NCI-H748 (cell line): ENCODE results near the gene WWOX.

Experiments used
- DNase-seq: peaks from one replicate; lab custom pipeline; 2025; ENCODE audit not compliant: unreplicated experiment; lab: John Stamatoyannopoulos, UW

WWOX gene

DNA sequence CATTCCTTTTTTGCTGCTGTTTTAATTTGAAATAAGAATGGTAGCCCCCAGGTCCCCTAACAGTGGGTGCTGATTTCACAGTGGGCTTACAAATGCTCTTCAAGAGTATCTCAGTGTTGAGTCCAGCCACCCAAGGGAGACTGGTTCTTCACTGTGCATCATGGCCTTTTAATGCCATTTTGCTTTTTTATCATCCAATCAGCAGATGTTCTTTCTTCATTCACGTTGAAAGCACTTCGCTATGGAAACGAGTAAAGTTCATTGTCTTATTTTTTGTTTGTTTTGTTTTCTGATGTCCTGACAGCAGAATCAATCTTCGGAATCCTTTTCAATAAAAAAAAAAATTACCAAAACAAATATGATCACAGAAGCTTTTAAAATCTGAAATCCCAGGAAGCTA lies 1072.0 kb downstream of the WWOX start:
- DNase-seq = peak; percentile 79

DNA sequence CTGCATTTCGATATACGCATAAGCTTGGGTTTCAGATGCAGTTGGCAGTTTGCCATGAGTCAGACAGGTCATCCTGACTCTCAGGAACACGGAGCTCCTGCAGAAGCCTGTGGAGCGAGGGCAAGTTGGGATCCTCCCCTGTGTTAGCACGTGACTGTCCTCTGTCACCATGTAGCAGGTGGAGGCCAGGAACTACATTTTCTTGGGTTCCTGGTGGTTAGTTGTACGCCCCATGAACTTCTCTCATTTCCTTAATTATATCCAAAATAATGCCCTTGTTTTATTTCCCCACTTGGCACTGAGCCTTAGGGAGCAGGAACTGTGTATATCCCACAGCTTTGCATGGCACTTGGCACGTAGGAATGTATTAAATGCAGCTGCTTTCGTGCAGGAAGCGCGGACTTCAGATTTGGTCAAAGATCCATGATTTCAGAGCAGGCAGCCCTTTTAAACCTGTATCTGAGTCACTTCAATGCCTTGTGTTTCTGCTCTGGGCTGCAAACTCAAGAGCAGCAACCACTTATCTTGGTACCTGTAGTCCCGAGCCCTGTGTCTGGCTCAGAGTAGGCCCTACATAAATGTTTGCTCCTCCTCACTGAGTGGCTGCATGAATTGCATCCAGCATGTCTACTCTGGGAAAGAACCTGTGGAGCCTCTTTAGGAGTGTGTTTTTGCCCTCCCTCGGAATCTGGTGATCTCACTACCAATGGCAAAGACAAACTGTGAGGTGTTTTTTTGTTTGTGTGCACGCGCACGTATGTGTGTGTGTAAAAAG lies 1072.7 kb downstream of the WWOX start:
- peak; percentile 97 for DNase-seq

DNA sequence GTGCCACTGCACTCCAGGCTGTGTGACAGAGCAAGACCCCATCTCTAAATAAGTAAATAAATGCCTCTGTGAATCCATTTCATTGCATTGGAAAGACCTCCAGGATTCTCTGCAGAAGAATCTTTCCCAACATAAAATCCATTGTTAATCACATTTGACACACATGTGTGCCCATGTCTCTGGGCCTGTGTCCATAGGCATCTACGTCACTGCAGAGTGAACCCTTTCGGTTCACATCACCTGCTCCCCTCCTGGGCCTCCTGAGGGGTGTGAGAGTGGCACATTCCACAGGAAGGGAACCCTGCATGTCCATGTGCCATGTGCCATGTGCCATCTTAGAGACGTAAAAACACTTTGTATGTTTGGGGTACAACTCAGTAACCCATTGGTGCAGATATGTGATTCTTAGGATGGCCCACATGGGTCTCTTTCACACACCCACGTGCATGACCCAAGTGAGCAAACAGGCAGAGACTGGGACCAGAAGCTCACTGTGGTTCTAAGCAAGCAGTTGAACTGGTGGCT lies 1073.6 kb downstream of the WWOX start:
- no peak for DNase-seq

- DNase-seq = no peak
Observed at GRCh38 chr16:79173919-79174318, 1074.5 kb downstream of the WWOX start.

DNA sequence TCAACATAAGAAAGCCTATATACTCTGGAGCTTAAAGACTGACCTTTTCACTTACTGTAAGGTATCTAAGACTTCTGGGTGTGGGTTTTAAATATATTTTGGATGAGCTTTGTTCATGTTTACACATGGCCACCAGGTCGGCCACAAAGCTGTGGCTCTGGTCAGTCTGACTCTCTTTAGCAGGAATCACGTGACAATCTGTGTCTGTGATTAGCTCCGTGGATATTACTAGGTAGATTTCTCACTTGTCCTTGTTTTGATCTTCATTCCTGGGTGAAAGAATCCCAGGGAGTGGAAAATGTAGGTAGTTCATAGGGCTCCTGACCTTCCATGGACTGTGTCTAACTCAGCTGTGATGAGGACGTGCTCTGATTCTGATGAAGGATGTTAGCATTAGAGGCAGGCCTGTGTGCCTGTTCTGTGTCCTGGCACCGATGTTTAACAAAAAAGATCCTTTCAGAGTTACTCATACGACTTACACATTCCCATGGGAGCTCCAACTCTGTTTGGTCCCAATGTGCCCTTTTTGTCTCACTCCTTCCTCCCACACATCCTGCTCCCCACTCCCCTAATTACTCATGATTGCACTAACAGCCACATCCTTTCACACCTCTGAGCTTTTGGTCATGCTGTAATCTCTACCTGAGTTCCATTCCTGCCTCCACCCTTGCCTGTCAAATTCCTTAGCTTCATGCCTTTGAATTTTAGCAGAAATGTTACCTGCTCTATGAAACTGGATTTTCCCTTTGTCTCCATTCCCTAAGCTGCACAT lies 1076.0 kb downstream of the WWOX start:
- no peak for DNase-seq

DNA sequence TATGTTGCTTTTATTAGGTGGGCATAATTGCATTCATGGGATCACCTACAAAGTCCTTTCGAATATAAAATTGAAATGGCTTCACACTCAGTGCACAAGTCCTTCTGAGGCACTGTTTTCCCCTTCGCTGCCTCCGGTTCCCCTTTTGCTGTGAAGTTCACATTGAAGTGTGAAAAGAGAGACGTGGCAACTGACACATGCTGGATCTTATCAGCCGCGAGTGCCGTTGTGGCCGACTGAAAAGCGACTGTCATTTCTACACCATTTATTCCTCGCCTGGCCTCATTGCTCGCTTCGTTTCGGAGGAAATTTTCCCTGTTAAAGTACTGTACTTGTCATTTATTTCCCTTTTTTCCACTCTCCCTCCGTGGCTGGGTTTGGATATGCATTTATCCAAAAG lies 1077.6 kb downstream of the WWOX start:
- no peak for DNase-seq

DNA sequence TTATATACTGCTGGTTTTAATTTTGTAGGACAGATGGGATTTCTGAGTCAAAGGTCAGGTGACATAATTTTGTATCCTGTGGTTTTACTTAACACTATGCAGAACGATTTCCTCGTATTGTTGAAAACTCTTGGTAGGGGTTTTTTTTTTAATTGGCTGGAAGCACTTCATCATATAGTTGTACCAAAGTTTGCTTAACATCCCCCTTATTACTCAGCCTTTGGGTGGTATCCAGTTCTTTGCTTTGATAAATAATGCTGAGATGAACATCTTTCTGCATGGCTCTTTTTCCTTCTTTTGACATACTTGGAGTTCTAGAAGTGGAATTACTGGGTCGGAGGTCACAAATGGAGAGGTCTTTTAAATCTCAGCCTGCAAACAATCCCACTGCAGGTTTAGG lies 1082.0 kb downstream of the WWOX start:
- DNase-seq = no peak

GRCh38 chr16:79182616-79183015 lies 1083.2 kb downstream of the WWOX start:
- no peak for DNase-seq

GRCh38 chr16:79183571-79183970 lies 1084.1 kb downstream of the WWOX start:
- DNase-seq = no peak

- DNase-seq = no peak
Observed at GRCh38 chr16:79184464-79185030, 1085.1 kb downstream of the WWOX start.

DNA sequence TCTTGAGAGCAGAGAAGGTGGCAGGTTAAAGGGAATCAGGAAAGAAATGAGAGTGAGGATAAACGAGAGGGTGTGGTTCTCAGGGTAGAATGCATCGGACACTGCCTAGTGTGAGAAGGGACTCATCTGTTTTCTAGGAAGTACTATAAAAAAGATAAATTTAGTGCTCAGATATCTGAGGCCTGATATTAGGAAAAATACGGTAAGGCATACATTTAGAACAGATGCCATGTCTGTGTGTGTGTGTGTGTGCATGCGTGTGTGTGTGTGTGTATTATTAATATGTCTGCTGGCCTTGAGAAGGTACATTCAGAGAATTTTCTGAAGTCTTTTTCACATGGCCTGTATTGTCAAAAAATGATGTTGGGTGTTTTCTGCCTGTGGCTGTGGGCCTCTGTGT lies 1086.3 kb downstream of the WWOX start:
- peak; percentile 18 for DNase-seq

DNA sequence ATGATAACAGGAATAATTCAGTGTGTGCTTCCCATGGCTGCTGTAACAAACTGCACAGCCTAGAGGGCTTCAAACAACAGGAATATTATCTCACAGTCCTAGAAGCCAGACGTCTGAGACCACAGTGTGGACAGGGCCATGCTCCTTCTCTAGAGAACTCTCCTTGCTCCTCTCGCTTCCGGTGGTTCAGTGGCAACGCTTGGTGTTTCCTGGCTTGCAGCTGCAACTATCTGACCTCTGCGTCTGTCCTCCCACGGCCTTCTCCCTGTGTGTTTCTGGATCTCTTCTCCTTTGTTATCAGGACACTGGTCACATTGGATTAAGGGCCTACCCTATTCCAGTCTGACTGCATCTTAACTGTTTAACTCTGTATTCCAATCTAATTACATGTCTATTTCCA lies 1086.7 kb downstream of the WWOX start:
- no peak for DNase-seq

DNA sequence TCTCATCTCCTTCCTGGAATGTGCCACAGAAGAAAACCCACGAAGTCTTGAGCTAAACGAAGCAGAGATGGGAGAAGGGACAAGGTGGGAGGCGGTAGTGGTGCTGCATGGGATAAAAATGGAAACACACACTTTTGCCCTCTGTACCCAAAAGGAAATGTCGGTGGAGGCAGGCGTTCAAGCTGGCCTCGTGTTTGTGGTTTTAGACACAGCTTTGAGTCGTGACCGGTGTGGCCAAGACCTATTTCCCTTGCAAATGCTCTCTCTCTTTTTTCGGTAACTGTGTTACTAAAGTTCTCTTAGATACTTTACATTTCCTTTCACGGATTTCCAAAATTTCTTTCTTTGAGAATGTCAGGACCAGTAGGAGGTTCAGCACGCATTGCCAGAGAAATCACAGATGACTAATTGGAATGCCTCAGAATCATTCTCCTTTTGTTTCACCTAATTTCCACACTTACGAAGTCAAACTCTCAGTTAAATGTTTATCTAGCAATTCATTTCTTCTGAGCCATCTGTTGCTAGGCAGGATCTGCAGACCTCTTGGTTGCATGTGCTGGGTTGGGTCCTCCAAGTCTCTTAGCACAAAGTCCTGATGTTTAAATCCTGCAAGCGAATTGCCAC lies 1088.8 kb downstream of the WWOX start:
- no peak for DNase-seq

DNA sequence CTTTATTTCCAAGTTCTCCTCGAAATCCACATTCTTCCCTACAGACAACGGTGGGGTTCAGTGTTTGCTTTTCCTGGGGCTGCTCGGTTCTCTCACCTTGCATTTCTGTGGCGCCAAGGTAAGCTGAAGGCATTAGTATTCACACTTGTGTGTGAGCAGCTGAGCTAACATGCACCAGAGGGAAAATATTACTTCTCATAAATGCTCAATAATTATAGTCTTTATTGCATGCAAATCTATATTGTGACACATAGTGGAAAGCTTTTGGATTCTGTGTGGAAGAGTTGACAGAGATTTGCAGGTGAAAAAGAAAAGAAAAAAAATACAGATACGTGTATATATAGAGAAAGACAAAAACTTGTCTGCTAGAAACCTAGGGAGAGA lies 1089.3 kb downstream of the WWOX start:
- DNase-seq = peak; percentile 76

- DNase-seq = no peak
Observed at GRCh38 chr16:79190542-79190941, 1091.1 kb downstream of the WWOX start.

DNA sequence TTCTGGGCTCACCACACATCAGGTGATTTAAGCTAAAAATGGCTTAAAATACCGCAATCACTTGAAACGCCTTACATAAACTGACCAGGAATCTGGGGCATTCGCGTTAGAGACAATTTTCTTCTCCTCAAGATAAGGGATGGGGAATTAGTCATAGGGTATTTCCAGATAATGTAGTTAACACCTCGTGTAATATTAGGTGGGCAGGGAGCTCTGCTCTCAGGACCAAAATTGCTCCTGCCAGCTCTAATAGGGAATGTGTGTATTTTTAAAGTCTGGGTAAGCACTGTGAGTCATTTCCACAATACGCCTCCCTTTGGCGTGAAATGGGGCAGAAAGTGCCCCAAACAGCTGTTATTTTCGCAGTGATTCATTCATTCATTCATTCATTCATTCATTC lies 1092.5 kb downstream of the WWOX start:
- DNase-seq = no peak

DNA sequence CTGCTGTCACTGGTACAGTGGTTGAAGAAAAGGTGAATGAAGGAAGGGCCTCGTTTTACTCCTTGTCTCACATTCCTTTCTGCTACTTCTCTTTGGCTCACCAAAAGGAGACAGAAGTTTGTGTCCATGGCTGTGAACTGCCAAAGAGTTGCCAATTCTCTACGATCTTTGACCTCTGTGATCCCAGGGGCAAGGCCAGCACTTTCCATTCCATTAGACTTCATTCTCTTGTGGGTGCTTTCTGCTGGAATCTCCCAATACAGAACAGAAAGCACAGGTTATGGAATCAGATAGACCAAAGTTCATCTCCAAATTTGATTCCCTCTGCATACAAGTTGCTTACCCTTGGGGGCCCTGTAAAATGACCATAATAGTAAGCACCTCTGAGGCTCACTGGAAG lies 1093.5 kb downstream of the WWOX start:
- DNase-seq = no peak

GRCh38 chr16:79194291-79194690 lies 1094.8 kb downstream of the WWOX start:
- no peak for DNase-seq

GRCh38 chr16:79195938-79196337 lies 1096.5 kb downstream of the WWOX start:
- no peak for DNase-seq

GRCh38 chr16:79201436-79201835 lies 1102.0 kb downstream of the WWOX start:
- DNase-seq = no peak

- DNase-seq = no peak
Observed at GRCh38 chr16:79202977-79203376, 1103.5 kb downstream of the WWOX start.

DNA sequence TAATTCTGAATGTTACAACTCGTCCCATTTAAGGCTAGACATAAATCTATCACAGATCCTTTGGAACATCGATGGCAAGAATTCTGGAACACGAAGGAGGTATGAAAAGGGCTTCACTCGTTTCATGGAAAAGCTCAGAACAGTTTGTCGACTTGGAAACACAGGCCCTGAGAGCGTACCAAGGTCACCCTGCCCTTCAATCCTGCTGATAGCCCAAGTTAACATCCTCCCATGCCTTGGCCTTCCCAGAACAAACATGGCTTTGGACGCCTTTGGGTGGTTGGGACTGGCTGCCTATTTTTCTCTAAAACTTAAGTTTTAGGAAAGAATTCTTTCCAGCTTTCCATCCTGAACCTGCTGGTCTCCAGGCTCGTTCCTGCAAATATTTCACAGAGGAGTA lies 1105.0 kb downstream of the WWOX start:
- no peak for DNase-seq
